Tibial nerve (tissue), 4 donors: ENCODE results near the gene KIF26A. TPM values are rescaled to one million over a fixed set of nuclear protein-coding genes. Genes with fewer than 3 reads are reported as not detected.

ENCODE experiments used
- DNase-seq, 2 donors: peaks; one replicate each; pipeline ENCODE4 v3.0.0-alpha.2; 2019; ENCODE audit warnings: low spot score in 2 of 2
- H3K27ac ChIP-seq, 4 donors: fragments of 200-600 bp; sonication (generic) in 3 of 4; one replicate each; pipeline ENCODE4 v1.5.1; 2017 to 2019; ENCODE audit warnings: mild to moderate bottlenecking in 1 of 4
- H3K27me3 ChIP-seq, 2 donors: fragments of 200-600 bp; sonication (generic) in 1 of 2; one replicate each; pipeline versions ENCODE4 v1.5.1 to v1.6.0; 2017 to 2019
- H3K36me3 ChIP-seq, 3 donors: fragments of 200-600 bp; sonication (generic); one replicate each; pipeline ENCODE4 v1.5.1; 2018 to 2019
- H3K4me1 ChIP-seq, 4 donors: fragments of 200-600 bp; sonication (generic) in 3 of 4; one replicate each; pipeline ENCODE4 v1.5.1; 2017 to 2019
- H3K4me3 ChIP-seq, 4 donors: fragments of 200-600 bp; sonication (generic) in 3 of 4; one replicate each; pipeline ENCODE4 v1.5.1; 2017 to 2019; ENCODE audit warnings: mild to moderate bottlenecking in 1 of 4, moderate library complexity in 1 of 4
- H3K9me3 ChIP-seq, 4 donors: fragments of 200-600 bp; sonication (generic) in 3 of 4; one replicate each; pipeline ENCODE4 v1.5.1; 2017 to 2019
- EP300 ChIP-seq, 2 donors: sonication (generic); formaldehyde crosslinking; IDR thresholded peaks; one replicate each; pipeline ENCODE4 v1.6.1; 2017; ENCODE audit warnings: antibody characterized with exemption in 2 of 2, mild to moderate bottlenecking in 1 of 2
- POLR2A ChIP-seq, 2 donors: fragments of 450-650 bp; IDR thresholded peaks; one replicate each; pipeline ENCODE4 v1.6.1; 2017; ENCODE audit warnings: antibody characterized with exemption in 2 of 2, mild to moderate bottlenecking in 2 of 2, moderate library complexity in 2 of 2
- WGBS, 2 donors: methylation state at CpG; one replicate each; pipeline ENCODE4 v1.1.5; 2018; 5-methylcytosine and 5-hydroxymethylcytosine counted together
- total RNA-seq, 4 donors: library from RNA; depleted of rRNA; stranded (reverse); fragments of >200 nt; gene quantifications; one replicate each; pipeline ENCODE4 v1.1.0, GENCODE V29; 2016
- TF ChIP-seq, protein P1 (sequence below), 5 experiments: fragments of 200-600 bp in 3 of 5; fragments of 450-650 bp in 2 of 5; sonication (generic) in 3 of 5; IDR thresholded peaks; one replicate each; pipeline ENCODE4 v1.5.1; 2016 to 2019; ENCODE audit warnings: antibody characterized with exemption in 5 of 5, mild to moderate bottlenecking in 3 of 5, moderate library complexity in 2 of 5

The KIF26A gene
- total RNA-seq, 4 donors from 2014 or later = 2.6 to 4.2 (median 3.3) TPM

GRCh38 chr14:104139460-104140212, 1.2 kb downstream of the KIF26A start:
- WGBS, 2 donors = 45 to 56% methylated on average over 8 to 14 of the region's 14 CpGs
- no peak for TF ChIP-seq EP300 (IDR thresholded peaks at IDR 0.05)
- TF ChIP-seq, protein P1, sequence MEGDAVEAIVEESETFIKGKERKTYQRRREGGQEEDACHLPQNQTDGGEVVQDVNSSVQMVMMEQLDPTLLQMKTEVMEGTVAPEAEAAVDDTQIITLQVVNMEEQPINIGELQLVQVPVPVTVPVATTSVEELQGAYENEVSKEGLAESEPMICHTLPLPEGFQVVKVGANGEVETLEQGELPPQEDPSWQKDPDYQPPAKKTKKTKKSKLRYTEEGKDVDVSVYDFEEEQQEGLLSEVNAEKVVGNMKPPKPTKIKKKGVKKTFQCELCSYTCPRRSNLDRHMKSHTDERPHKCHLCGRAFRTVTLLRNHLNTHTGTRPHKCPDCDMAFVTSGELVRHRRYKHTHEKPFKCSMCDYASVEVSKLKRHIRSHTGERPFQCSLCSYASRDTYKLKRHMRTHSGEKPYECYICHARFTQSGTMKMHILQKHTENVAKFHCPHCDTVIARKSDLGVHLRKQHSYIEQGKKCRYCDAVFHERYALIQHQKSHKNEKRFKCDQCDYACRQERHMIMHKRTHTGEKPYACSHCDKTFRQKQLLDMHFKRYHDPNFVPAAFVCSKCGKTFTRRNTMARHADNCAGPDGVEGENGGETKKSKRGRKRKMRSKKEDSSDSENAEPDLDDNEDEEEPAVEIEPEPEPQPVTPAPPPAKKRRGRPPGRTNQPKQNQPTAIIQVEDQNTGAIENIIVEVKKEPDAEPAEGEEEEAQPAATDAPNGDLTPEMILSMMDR (IDR thresholded peaks at IDR 0.05) = no peak
- peaks cover 0 to 49% of the 10 kb centered on the region in 2 donors for H3K27me3 ChIP-seq
- H3K27ac ChIP-seq = no peak overlapping the region
- no peak for DNase-seq
- no peaks in the 10 kb centered on the region for H3K9me3 ChIP-seq
- H3K4me1 ChIP-seq = peaks cover 0 to 49% (median 21%) of the 10 kb centered on the region in 4 donors
- H3K4me3 ChIP-seq = peak overlapping the region in 3 of 4 donors; percentile 9 to 56 (median 47)
- H3K36me3 ChIP-seq = no peaks in the 10 kb centered on the region

DNA sequence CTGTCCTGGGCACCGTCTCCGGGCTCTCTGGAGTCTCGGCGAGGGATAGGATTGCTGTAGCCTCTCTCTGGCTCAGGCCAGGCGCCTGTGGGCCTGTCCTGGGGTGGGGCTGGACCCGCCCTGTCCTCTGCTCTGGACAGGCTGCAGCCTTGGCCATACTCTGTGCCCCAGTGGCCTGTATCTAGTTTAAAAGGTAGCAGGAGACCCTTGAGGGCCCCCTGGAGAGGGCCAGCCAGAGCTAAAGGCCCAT, 1.8 kb downstream of the KIF26A start:
- Histone ChIP-seq H3K4me3 (no peak overlapping the region), H3K27me3 (peaks cover 0 to 44% of the 10 kb centered on the region in 2 donors), H3K36me3 (no peaks in the 10 kb centered on the region), H3K4me1 (peaks cover 0 to 47% (median 21%) of the 10 kb centered on the region in 4 donors), H3K27ac (no peak overlapping the region), H3K9me3 (no peaks in the 10 kb centered on the region)
- no peak for TF ChIP-seq POLR2A (IDR thresholded peaks at IDR 0.05)
- TF ChIP-seq EP300 (IDR thresholded peaks at IDR 0.05) = no peak
- TF ChIP-seq, protein P1 (IDR thresholded peaks at IDR 0.05) = no peak
- 84% methylated on average over 6 of the region's 6 CpGs; no CpG with 5 or more reads in 1 of the 2 donors for WGBS, 2 donors
- no peak for DNase-seq

- H3K4me3 ChIP-seq = no peak overlapping the region
- peaks cover 0 to 38% of the 10 kb centered on the region in 2 donors for H3K27me3 ChIP-seq
- H3K9me3 ChIP-seq = no peaks in the 10 kb centered on the region
- TF ChIP-seq EP300 (IDR thresholded peaks at IDR 0.05) (no peak), POLR2A (IDR thresholded peaks at IDR 0.05) (no peak)
- TF ChIP-seq, protein P1 (IDR thresholded peaks at IDR 0.05) = no peak
- no peak for DNase-seq
- H3K4me1 ChIP-seq = peaks cover 0 to 41% (median 21%) of the 10 kb centered on the region in 4 donors
- H3K27ac ChIP-seq = no peak overlapping the region
- H3K36me3 ChIP-seq = no peaks in the 10 kb centered on the region
- 87 to 91% methylated on average over 10 to 11 of the region's 12 CpGs for WGBS, 2 donors
Measured at GRCh38 chr14:104140463-104141331, 2.3 kb downstream of the KIF26A start.

GRCh38 chr14:104141621-104142091, 3.3 kb downstream of the KIF26A start:
- WGBS, 2 donors = 85 to 91% methylated on average over 15 of the region's 15 CpGs
- no peak for DNase-seq
- no peaks in the 10 kb centered on the region for H3K9me3 ChIP-seq
- H3K4me1 ChIP-seq = peaks cover 0 to 34% (median 19%) of the 10 kb centered on the region in 4 donors
- H3K4me3 ChIP-seq = no peak overlapping the region
- no peaks in the 10 kb centered on the region for H3K36me3 ChIP-seq
- TF ChIP-seq EP300 (IDR thresholded peaks at IDR 0.05) = no peak
- TF ChIP-seq, protein P1 (IDR thresholded peaks at IDR 0.05) = no peak
- no peak for TF ChIP-seq POLR2A (IDR thresholded peaks at IDR 0.05)
- peaks cover 0 to 32% of the 10 kb centered on the region in 2 donors for H3K27me3 ChIP-seq
- no peak overlapping the region for H3K27ac ChIP-seq
